Omental fat pad (tissue), 4 donors: Measurements from ENCODE around the gene KCNB1. TPM values are rescaled to one million over a fixed set of nuclear protein-coding genes. Genes with fewer than 3 reads are reported as not detected.
"Not testable (repeated sequence)": the region's sequence is repeated elsewhere in the genome, so short reads cannot be mapped to it uniquely, and the experiment has no call there.

Source experiments
- ATAC-seq: fragments of 150-250 bp; one replicate; pipeline ENCODE4 v1.9.1; 2016; ENCODE audit warnings: mild to moderate bottlenecking, moderate library complexity; ENCODE audit not compliant: low FRiP score
- DNase-seq: peaks from one replicate; pipeline ENCODE4 v3.0.0-alpha.2; 2019; ENCODE audit warnings: low spot score
- CTCF ChIP-seq, 3 donors: fragments of 450-650 bp; IDR thresholded peaks; one replicate each; pipeline ENCODE4 v1.5.1; 2016 to 2017; ENCODE audit warnings: antibody characterized with exemption in 3 of 3, mild to moderate bottlenecking in 3 of 3, moderate library complexity in 2 of 3
- total RNA-seq, 4 donors: library from RNA; depleted of rRNA; stranded (reverse); fragments of >200 nt; gene quantifications; one replicate each; pipeline ENCODE4 v1.1.0, GENCODE V29; 2016

Gene KCNB1
- total RNA-seq, 4 donors from 2014 or later = 15.0 to 34.4 (median 22.9) TPM

- DNase-seq (no peak), ATAC-seq (no peak)
- TF ChIP-seq CTCF (IDR thresholded peaks at IDR 0.05) = no peak
These were observed 67.3 kb downstream of the KCNB1 start for GRCh38 chr20:49415005-49415667.

- DNase-seq = no peak
- no peak for ATAC-seq
- no peak for TF ChIP-seq CTCF (IDR thresholded peaks at IDR 0.05)
These were observed 68.8 kb downstream of the KCNB1 start for GRCh38 chr20:49413677-49414076.

DNA sequence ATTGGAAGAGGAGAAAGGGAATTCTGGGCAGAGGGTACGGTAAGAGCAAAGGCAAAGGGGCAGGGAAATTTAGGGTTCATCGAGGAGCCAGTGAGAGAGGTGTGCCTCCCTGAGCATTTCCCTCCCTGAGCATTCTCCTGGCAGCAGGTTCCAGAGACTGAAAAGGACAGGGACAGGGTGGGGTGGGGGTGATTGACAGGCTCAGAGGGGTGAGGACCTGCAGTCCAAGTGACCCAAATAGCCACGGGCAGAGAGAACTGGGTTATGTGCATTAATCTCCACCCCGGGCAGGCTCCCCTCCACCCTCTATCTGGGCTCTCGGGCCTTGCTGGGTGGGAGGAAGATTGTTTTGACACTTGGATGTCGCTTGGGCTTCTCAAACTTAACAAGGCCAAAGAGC lies 69.5 kb downstream of the KCNB1 start:
- DNase-seq (no peak), ATAC-seq (no peak)
- TF ChIP-seq CTCF (IDR thresholded peaks at IDR 0.05) = no peak

GRCh38 chr20:49412254-49412653 lies 70.2 kb downstream of the KCNB1 start:
- no peak for DNase-seq
- no peak for TF ChIP-seq CTCF (IDR thresholded peaks at IDR 0.05)
- no peak for ATAC-seq

DNA sequence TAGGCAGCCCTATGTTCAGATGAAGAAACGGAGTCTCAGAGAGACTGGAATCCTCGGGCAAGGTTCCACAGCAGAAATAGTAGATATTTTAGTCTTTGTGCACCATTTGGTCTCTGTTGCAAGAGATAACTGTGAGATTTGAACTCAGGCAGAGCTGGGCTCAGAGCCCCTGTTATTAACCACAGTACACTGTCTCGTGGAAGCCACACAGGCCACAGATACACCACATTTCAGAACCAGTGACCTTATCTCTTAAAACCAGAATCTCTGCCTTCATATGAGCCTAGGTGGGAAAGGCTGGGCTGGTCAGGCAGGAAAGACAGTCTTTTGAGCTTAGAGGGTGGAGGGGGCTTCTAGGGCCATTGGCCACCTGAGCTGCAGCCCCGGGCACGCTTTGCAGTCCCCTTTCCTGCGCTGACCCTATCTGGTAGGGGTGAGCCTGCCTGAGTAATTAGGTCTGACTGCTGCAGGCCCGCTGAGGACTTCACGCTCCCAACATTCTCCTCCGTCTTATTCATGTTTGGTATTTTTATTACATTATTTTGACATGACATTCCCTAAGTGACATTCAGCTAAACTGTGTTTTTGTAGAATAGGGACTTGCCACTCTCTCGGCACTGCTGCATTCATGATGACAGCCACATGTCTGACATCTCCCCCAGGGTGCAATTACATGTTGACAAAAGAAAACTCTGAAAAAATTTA lies 71.1 kb downstream of the KCNB1 start:
- TF ChIP-seq CTCF (IDR thresholded peaks at IDR 0.05) = no peak
- ATAC-seq (no peak), DNase-seq (no peak)

DNA sequence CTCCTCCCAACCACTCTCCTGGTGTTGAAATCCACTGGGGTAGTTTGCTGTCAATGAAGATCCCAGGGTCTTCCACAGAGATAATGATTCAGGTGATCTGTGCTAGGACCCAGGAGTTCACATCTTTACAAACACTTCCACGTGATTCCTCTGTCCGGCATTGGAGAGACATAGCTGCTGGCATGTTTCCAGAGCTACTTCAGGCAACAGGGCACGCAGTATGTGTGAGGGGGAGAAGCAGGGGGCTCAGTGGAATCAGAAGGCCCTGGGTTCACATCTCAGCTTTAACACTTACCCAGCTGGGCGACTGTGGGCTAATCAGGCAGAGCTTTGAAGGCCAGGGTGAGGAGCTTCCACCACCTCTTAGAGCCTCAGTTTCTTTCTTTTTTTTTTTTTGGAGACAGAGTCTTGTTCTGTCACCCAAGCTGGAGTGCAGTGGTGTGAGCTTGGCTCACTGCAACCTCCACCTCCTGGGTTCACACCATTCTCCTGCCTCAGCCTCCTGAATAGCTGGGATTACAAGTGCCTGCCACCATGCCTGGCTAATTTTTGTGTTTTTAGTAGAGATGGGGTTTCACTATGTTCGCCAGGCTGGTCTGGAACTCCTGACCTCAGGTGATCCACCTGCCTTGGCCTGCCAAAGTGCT lies 72.4 kb downstream of the KCNB1 start:
- ATAC-seq, DNase-seq: not testable (repeated sequence)

DNA sequence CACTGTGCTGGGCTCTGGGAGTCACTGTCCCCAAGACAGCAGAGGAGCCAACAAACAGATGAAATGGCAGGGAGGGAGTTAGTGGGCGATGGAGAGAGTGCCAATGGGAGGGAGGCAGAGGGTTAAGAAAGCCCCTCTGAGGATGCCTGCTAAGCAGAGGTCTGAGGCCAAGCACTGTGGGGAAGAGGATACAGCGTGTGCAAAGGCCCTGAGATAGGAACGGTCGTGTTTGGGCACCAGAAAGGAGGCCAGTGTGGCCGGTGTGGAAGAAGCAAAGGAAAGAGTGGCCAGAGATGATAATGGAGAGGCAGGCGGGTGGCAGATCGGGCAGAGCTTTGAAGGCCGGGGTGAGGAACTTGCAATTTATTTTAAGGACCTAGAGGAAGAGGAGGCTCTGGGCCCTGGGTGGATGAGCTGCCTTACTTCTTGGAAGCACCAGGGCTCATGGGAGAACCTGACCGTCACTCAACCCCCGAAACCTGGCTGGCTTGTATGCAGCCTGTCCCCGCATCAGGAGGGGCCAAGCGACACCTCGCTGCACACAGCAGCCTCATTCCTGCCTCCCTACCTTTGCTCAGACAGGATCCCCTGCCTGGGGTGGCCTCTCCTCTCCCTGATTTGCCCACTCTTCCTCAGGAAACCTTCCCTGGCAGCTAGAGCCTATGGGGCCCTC lies 73.0 kb downstream of the KCNB1 start:
- no peak for DNase-seq
- no peak for TF ChIP-seq CTCF (IDR thresholded peaks at IDR 0.05)
- no peak for ATAC-seq
